Measurements from ENCODE around the gene KLHDC7A.

- TF ChIP-seq, protein P1, sequence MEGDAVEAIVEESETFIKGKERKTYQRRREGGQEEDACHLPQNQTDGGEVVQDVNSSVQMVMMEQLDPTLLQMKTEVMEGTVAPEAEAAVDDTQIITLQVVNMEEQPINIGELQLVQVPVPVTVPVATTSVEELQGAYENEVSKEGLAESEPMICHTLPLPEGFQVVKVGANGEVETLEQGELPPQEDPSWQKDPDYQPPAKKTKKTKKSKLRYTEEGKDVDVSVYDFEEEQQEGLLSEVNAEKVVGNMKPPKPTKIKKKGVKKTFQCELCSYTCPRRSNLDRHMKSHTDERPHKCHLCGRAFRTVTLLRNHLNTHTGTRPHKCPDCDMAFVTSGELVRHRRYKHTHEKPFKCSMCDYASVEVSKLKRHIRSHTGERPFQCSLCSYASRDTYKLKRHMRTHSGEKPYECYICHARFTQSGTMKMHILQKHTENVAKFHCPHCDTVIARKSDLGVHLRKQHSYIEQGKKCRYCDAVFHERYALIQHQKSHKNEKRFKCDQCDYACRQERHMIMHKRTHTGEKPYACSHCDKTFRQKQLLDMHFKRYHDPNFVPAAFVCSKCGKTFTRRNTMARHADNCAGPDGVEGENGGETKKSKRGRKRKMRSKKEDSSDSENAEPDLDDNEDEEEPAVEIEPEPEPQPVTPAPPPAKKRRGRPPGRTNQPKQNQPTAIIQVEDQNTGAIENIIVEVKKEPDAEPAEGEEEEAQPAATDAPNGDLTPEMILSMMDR (conservative IDR thresholded peaks at IDR 0.05; ENCODE audit: low read length): no peak
- no peak for TF ChIP-seq EZH2phosphoT487 (IDR thresholded peaks at IDR 0.05; ENCODE audit: borderline replicate concordance)
These were observed 36.2 kb upstream of the KLHDC7A start for GRCh38 chr1:18444563-18444962.

Data from Loucy (cell line).